Activated CD4-positive, CD25-positive, alpha-beta regulatory T cell treated with anti-CD3 and anti-CD28 coated beads, Interleukin-2, amount 50 U/mL, for 24 hours (primary cell): ENCODE results near the gene GRID2.
"Not testable (repeated sequence)": the region's sequence is repeated elsewhere in the genome, so short reads cannot be mapped to it uniquely, and the experiment has no call there.

Experiments used
- ATAC-seq, 2 donors: fragments of 150-1000 bp; cut with Tn5 transposase; one replicate each; pipeline ENCODE4 v1.10.0; 2021; ENCODE audit warnings: mild to moderate bottlenecking in 1 of 2, moderate library complexity in 1 of 2

The GRID2 gene

GRCh38 chr4:92305878-92306520, 2.2 kb downstream of the GRID2 start:
- no peak for ATAC-seq

- no peak for ATAC-seq
Measured at GRCh38 chr4:92307181-92307580, 3.4 kb downstream of the GRID2 start.

GRCh38 chr4:92307866-92308265, 4.1 kb downstream of the GRID2 start:
- ATAC-seq = no peak

- ATAC-seq = no peak
Measured at GRCh38 chr4:92317047-92317446, 13.3 kb downstream of the GRID2 start.

GRCh38 chr4:92328095-92328494, 24.3 kb downstream of the GRID2 start:
- no peak for ATAC-seq

GRCh38 chr4:92333016-92333415, 29.2 kb downstream of the GRID2 start:
- no peak for ATAC-seq

GRCh38 chr4:92334716-92335350, 31.1 kb downstream of the GRID2 start:
- no peak for ATAC-seq

- no peak for ATAC-seq
Measured at GRCh38 chr4:92339676-92340075, 35.9 kb downstream of the GRID2 start.

GRCh38 chr4:92344216-92344615, 40.5 kb downstream of the GRID2 start:
- no peak for ATAC-seq

- no peak for ATAC-seq
Measured at GRCh38 chr4:92346289-92346688, 42.5 kb downstream of the GRID2 start.

- no peak for ATAC-seq
Measured at GRCh38 chr4:92357966-92358365, 54.2 kb downstream of the GRID2 start.

GRCh38 chr4:92359491-92359890, 55.7 kb downstream of the GRID2 start:
- no peak for ATAC-seq

- ATAC-seq = no peak
Measured at GRCh38 chr4:92362028-92362427, 58.3 kb downstream of the GRID2 start.

GRCh38 chr4:92368653-92369052, 64.9 kb downstream of the GRID2 start:
- no peak for ATAC-seq

GRCh38 chr4:92381616-92382015, 77.8 kb downstream of the GRID2 start:
- ATAC-seq = no peak

- ATAC-seq = no peak
Measured at GRCh38 chr4:92382128-92382527, 78.4 kb downstream of the GRID2 start.

GRCh38 chr4:92387459-92388069, 83.8 kb downstream of the GRID2 start:
- ATAC-seq = no peak

GRCh38 chr4:92399032-92399431, 95.3 kb downstream of the GRID2 start:
- ATAC-seq = no peak

GRCh38 chr4:92403525-92403924, 99.8 kb downstream of the GRID2 start:
- not testable (repeated sequence) for ATAC-seq

- ATAC-seq = no peak
Measured at GRCh38 chr4:92406488-92406887, 102.7 kb downstream of the GRID2 start.

GRCh38 chr4:92421920-92422319, 118.2 kb downstream of the GRID2 start:
- ATAC-seq = no peak

GRCh38 chr4:92433272-92433758, 129.5 kb downstream of the GRID2 start:
- ATAC-seq = no peak

- not testable (repeated sequence) for ATAC-seq
Measured at GRCh38 chr4:92438722-92439121, 135.0 kb downstream of the GRID2 start.

GRCh38 chr4:92442131-92442530, 138.4 kb downstream of the GRID2 start:
- ATAC-seq = not testable (repeated sequence)
